ENCODE measurements around the gene MEGF9. TPM values are rescaled to one million over a fixed set of nuclear protein-coding genes. Genes with fewer than 3 reads are reported as not detected.

MEGF9 gene
- total RNA-seq, 4 donors from 2014 or later = 49.0 to 59.0 (median 57.0) TPM

DNA sequence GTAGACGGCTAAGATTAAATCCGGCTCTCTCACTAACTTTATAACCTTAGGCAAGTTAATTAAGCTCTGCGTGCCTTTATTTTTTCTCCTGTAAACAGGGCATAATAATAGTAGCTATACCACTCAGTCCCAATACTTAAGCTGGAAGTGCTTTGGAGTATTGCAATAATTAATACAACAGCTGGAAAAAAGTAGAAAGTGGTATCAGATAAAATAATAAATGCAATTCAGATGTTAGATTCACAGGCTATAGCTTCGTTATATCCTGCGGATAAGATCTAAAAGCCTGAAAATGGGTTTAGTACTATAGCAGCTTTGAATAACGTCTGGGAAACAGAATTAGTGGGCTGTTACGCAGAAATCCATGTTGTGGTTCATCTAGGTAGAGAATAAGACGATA is 51.8 kb downstream of the MEGF9 start:
- H3K4me3 ChIP-seq (ENCODE audit: low read depth, poor library complexity, severe bottlenecking) = no peak overlapping the region
- no peak for DNase-seq (ENCODE audit: low spot score in 2 of 2)
- intact Hi-C loops (cut with DNase I; ENCODE audit: low total_unique reads) = no loop called here
- TF ChIP-seq, protein P1, sequence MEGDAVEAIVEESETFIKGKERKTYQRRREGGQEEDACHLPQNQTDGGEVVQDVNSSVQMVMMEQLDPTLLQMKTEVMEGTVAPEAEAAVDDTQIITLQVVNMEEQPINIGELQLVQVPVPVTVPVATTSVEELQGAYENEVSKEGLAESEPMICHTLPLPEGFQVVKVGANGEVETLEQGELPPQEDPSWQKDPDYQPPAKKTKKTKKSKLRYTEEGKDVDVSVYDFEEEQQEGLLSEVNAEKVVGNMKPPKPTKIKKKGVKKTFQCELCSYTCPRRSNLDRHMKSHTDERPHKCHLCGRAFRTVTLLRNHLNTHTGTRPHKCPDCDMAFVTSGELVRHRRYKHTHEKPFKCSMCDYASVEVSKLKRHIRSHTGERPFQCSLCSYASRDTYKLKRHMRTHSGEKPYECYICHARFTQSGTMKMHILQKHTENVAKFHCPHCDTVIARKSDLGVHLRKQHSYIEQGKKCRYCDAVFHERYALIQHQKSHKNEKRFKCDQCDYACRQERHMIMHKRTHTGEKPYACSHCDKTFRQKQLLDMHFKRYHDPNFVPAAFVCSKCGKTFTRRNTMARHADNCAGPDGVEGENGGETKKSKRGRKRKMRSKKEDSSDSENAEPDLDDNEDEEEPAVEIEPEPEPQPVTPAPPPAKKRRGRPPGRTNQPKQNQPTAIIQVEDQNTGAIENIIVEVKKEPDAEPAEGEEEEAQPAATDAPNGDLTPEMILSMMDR (IDR thresholded peaks at IDR 0.05) = no peak
- TF ChIP-seq POLR2A (IDR thresholded peaks at IDR 0.05) = no peak
- WGBS, 2 donors = 94 to 96% methylated on average over 8 of the region's 8 CpGs

DNA sequence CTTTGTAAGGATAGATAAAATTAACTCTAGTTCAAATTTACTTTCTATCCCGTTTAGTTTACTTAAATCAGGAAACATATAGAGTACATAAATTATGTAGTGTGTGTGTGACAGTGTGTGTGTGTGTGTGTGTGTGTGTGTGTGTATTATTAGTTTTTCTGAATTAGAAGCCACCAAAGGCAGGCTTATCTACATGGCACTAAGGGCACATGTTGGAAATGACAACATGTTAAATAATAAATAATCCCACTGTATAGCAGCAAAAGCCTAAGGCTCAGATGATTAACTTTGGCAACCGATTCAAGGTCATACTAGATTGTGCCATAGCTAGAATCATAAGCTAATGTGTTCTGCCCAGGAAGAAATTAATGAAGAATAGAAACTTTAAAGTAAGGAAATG is 54.6 kb downstream of the MEGF9 start:
- no peak overlapping the region for H3K4me3 ChIP-seq (ENCODE audit: low read depth, poor library complexity, severe bottlenecking)
- WGBS, 2 donors = 63 to 71% methylated on average over 2 of the region's 2 CpGs
- intact Hi-C loops (cut with DNase I; ENCODE audit: low total_unique reads) = no loop called here
- no peak for TF ChIP-seq POLR2A (IDR thresholded peaks at IDR 0.05)
- TF ChIP-seq, protein P1 (IDR thresholded peaks at IDR 0.05) = no peak
- DNase-seq (ENCODE audit: low spot score in 2 of 2) = no peak

DNA sequence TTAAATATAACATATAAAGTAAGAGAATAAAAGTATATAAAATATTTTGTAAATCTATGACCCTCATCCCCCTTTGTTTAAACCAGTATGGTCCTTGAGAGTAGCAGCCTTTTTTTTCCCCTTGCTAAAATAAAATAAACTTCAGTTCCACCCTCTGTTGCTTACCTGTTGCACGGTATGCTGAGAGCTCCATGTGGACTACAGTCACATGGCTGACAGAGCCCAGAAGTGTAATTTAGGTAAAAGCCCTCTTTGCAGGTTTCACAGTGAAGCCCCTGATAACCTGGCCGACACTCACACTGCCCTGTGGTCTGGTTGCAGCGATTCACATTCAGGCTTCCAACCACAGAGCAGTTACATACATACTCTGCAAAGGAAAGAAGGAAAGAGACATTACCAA is 55.1 kb downstream of the MEGF9 start:
- no peak overlapping the region for H3K4me3 ChIP-seq (ENCODE audit: low read depth, poor library complexity, severe bottlenecking)
- TF ChIP-seq POLR2A (IDR thresholded peaks at IDR 0.05) = no peak
- TF ChIP-seq, protein P1 (IDR thresholded peaks at IDR 0.05) = no peak
- DNase-seq (ENCODE audit: low spot score in 2 of 2) = no peak
- intact Hi-C loops (cut with DNase I; ENCODE audit: low total_unique reads) = no loop called here
- WGBS, 2 donors = 81 to 86% methylated on average over 3 of the region's 3 CpGs

DNA sequence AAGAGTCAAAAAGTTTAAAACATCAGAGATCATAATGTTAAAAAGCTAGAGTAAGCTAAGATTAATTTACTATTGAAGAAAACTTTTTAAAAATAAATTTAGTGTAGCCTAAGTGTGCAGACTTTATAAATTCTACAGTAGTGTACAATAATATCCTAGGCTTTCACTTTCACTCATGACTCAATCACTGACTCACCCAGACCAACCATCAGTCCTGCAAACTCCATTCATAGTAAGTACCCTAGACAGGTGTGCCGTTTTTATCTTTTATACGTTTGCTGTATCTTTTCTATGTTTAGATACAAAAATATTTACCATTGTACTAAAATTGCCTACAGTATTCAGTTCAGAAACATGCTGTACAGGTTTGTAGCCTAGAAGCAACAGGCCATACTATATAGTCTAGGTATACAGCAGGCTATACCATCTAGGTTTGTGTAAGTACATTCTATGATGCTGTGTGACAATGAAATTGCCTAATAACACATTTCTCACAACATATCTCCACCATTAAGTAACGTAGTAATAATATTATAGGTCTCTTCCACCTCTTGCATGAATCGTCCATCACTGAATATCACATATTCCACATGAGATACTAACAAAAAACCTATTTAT is 59.2 kb downstream of the MEGF9 start:
- intact Hi-C loops (cut with DNase I; ENCODE audit: low total_unique reads) = no loop called here
- H3K4me3 ChIP-seq (ENCODE audit: low read depth, poor library complexity, severe bottlenecking) = no peak overlapping the region
- 72 to 75% methylated on average over 4 of the region's 4 CpGs for WGBS, 2 donors
- TF ChIP-seq POLR2A (IDR thresholded peaks at IDR 0.05) = no peak
- TF ChIP-seq, protein P1 (IDR thresholded peaks at IDR 0.05) = no peak
- DNase-seq (ENCODE audit: low spot score in 2 of 2) = no peak

DNA sequence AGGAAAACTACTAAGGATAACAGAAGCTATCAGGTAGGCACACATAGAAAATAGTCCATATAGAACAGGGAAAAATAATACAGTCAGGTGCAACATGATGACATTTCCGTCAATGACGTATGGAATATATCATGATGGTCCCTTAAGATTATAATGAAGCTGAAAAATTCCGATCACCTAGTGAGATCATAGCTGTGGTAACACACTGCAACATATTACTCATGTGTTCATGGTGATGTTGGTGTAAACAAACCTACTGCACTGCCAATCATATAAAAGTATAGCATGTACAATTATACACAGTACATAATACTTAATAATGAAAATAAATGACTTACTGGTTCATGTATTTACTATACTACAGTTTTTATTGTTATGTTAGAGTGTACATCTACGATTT is 60.0 kb downstream of the MEGF9 start:
- DNase-seq (ENCODE audit: low spot score in 2 of 2) = no peak
- H3K4me3 ChIP-seq (ENCODE audit: low read depth, poor library complexity, severe bottlenecking) = no peak overlapping the region
- intact Hi-C loops (cut with DNase I; ENCODE audit: low total_unique reads) = no loop called here
- 75 to 77% methylated on average over 4 of the region's 4 CpGs for WGBS, 2 donors
- TF ChIP-seq POLR2A (IDR thresholded peaks at IDR 0.05) = no peak
- TF ChIP-seq, protein P1 (IDR thresholded peaks at IDR 0.05) = no peak

DNA sequence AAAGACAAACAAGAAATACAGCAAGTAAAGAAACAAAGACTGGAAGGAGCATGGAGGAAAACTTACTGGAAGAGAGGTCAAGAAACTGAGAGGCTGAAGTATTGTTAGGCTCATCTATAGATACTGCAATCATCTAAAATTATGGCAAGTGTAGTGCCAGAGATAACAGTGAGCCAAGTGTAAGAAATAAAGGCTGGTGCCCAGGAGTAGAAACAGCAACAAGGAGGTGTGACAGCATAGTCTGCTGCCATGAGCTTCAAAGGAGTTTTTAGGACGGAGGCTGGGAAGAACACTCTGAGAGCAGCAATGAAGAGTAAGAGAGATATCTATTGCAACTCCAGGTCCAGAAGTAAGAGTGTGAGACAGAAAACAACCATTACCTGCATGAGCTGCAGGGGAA is 60.5 kb downstream of the MEGF9 start:
- WGBS, 2 donors = 59 to 73% methylated on average over 1 of the region's 1 CpG
- intact Hi-C loops (cut with DNase I; ENCODE audit: low total_unique reads) = no loop called here
- DNase-seq (ENCODE audit: low spot score in 2 of 2) = no peak
- H3K4me3 ChIP-seq (ENCODE audit: low read depth, poor library complexity, severe bottlenecking) = no peak overlapping the region
- TF ChIP-seq, protein P1 (IDR thresholded peaks at IDR 0.05) = no peak
- TF ChIP-seq POLR2A (IDR thresholded peaks at IDR 0.05) = no peak
